HFF-Myc (cell line): Measurements from ENCODE around the gene EXOC4.

ENCODE experiments used
- DNase-seq: peaks from one replicate; pipeline ENCODE4 v3.0.0-alpha.2; 2011; ENCODE audit warnings: low read depth; ENCODE audit errors: extremely low read depth
- H3K4me3 ChIP-seq: replicated peaks from 2 replicates; pipeline ENCODE4 v1.5.1; 2011; ENCODE audit warnings: low read depth, mild to moderate bottlenecking, control low read depth, low read length
- TF ChIP-seq, protein P1 (sequence below): IDR thresholded peaks from 2 replicates; pipeline ENCODE4 v1.5.1; 2012; ENCODE audit warnings: mild to moderate bottlenecking, low read depth, low read length, control low read depth; ENCODE audit errors: missing control alignments

EXOC4 gene

DNA sequence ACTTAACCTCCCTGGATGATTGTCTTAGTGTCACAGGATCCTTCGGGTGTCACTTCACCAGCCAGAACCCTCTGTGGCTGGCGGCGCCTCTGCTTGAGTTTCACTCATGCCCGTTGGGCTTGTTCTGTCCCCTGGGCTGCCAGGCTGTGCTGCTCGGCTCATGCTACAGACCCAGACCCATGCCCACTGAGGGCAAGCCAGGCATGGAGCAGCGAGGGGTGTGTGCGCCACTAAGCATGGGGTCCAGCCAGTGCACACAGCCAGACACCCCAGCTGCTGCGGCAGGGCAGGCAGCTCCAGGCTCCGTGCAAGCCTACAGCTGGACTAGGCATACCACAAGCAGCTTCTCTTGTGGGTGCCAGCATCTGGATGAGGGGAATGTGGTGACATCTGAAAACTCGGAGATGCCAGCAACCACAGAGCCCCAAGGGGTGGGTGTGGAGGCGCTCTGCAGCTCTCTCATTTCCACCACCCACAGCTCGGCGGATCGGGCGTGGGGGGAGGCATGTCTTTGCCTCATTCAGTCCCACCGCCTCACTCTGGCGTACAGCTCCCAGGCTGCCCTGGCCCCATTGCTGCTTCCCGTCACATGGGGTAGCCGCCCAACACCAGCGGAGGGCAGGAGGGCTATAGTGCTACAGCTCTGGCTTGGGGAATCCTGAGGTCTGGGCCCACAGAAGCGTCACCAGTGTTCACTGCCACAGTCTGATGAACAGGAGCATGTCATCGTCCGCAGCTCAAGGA is 604.7 kb downstream of the EXOC4 start:
- no peak overlapping the region for H3K4me3 ChIP-seq
- TF ChIP-seq, protein P1, sequence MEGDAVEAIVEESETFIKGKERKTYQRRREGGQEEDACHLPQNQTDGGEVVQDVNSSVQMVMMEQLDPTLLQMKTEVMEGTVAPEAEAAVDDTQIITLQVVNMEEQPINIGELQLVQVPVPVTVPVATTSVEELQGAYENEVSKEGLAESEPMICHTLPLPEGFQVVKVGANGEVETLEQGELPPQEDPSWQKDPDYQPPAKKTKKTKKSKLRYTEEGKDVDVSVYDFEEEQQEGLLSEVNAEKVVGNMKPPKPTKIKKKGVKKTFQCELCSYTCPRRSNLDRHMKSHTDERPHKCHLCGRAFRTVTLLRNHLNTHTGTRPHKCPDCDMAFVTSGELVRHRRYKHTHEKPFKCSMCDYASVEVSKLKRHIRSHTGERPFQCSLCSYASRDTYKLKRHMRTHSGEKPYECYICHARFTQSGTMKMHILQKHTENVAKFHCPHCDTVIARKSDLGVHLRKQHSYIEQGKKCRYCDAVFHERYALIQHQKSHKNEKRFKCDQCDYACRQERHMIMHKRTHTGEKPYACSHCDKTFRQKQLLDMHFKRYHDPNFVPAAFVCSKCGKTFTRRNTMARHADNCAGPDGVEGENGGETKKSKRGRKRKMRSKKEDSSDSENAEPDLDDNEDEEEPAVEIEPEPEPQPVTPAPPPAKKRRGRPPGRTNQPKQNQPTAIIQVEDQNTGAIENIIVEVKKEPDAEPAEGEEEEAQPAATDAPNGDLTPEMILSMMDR = no peak
- no peak for DNase-seq

GRCh38 chr7:133858311-133858710 is 605.4 kb downstream of the EXOC4 start:
- H3K4me3 ChIP-seq = no peak overlapping the region
- TF ChIP-seq, protein P1 = no peak
- DNase-seq = no peak

DNA sequence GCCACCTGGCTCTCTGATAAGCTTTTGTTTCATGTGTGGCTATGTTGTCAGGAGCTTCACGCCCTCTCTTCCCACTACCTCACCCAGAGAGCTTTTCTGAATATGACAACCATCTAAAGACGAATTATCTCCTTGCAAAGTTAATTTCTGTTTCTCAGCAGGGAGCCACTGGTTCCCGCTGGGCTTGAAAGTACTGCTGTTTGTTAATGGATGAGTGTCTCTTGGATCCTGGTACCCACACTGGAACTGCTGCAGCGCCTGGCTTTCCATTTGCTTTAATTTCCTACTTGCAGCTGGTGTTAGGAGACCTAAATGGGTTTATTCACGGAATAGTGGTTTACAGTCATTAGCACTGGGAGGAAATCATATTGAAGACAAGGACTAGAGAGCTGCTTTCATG is 606.4 kb downstream of the EXOC4 start:
- TF ChIP-seq, protein P1 = no peak
- no peak for DNase-seq
- no peak overlapping the region for H3K4me3 ChIP-seq

- H3K4me3 ChIP-seq = no peak overlapping the region
- TF ChIP-seq, protein P1 = no peak
Observed at GRCh38 chr7:133859871-133860450, 607.1 kb downstream of the EXOC4 start.

GRCh38 chr7:133860628-133861335 is 607.9 kb downstream of the EXOC4 start:
- no peak for DNase-seq
- no peak overlapping the region for H3K4me3 ChIP-seq
- TF ChIP-seq, protein P1 = no peak

More at GRCh38 chr7:133859871-133860450, 607.1 kb downstream of the EXOC4 start:
- no peak for DNase-seq

- H3K4me3 ChIP-seq = no peak overlapping the region
- TF ChIP-seq, protein P1 = no peak
- DNase-seq = no peak
Observed at GRCh38 chr7:133861876-133862275, 609.0 kb downstream of the EXOC4 start.
